Panc1 (cell line): ENCODE measurements around the gene MGMT. TPM values are rescaled to one million over a fixed set of nuclear protein-coding genes. Genes with fewer than 3 reads are reported as not detected.

Experiments used
- ATAC-seq: fragments of 200-7000 bp; cut with Tn5 transposase; 2 replicates; pipeline ENCODE4 v1.9.1; 2020; ENCODE audit warnings: mild to moderate bottlenecking, moderate library complexity
- BruUV-seq: library from RNA; stranded (reverse); fragments of 400-500 nt; replicated peaks from 2 replicates; lab custom pipeline; 2021; lab: Mats Ljungman, UMichigan
- CTCF ChIA-PET: fragments of 300-600 bp; sonication (Branson Sonifier 250); formaldehyde crosslinking; loops from one replicate; lab custom pipeline; 2022; ENCODE audit warnings: antibody characterized with exemption; lab: Charles Lee
- POLR2A ChIA-PET: fragments of 300-600 bp; sonication (Branson Sonifier 250); formaldehyde crosslinking; loops from one replicate; lab custom pipeline; 2022; ENCODE audit warnings: antibody characterized with exemption; lab: Charles Lee
- DNase-seq: peaks from one replicate; pipeline ENCODE4 v3.0.0-alpha.2; 2010; ENCODE audit warnings: low read depth, low spot score
- H3K27ac ChIP-seq: 2 replicates; pipeline ENCODE4 v1.5.1; 2011; ENCODE audit warnings: mild to moderate bottlenecking, low read length, inconsistent platforms
- H3K27me3 ChIP-seq: fragments of 200-500 bp; sonication (Bioruptor generic); 2 replicates; pipeline ENCODE4 v1.6.0; 2014; ENCODE audit warnings: low read length, inconsistent platforms; ENCODE audit not compliant: control insufficient read depth, insufficient read depth
- H3K36me3 ChIP-seq: fragments of 200-500 bp; sonication (Bioruptor generic); 2 replicates; pipeline ENCODE4 v1.5.1; 2014; ENCODE audit warnings: inconsistent platforms, mild to moderate bottlenecking, low read length, moderate library complexity; ENCODE audit not compliant: control insufficient read depth, insufficient read depth
- H3K4me1 ChIP-seq: 2 replicates; pipeline ENCODE4 v1.5.1; 2011; ENCODE audit warnings: inconsistent platforms, mild to moderate bottlenecking, low read length, moderate library complexity; ENCODE audit not compliant: control insufficient read depth, insufficient read depth
- H3K4me3 ChIP-seq, 2 experiments: 2 replicates each; pipeline ENCODE4 v1.5.1; 2011 to 2012; ENCODE audit warnings: low read depth in 2 of 2, low read length in 2 of 2, mild to moderate bottlenecking in 2 of 2, inconsistent platforms in 1 of 2, moderate library complexity in 1 of 2
- H3K9me3 ChIP-seq: fragments of 200-500 bp; sonication (Bioruptor generic); 2 replicates; pipeline ENCODE4 v1.5.1; 2014; ENCODE audit warnings: low read depth, mild to moderate bottlenecking, inconsistent platforms, low read length, moderate library complexity; ENCODE audit not compliant: control insufficient read depth, insufficient read depth
- POLR2AphosphoS5 ChIP-seq: IDR thresholded peaks from 2 replicates; pipeline ENCODE4 v1.6.1; 2012; ENCODE audit warnings: mild to moderate bottlenecking, low read depth, low read length, moderate library complexity
- SIN3A ChIP-seq: IDR thresholded peaks from 2 replicates; pipeline ENCODE4 v1.6.1; 2012; ENCODE audit warnings: low read depth, mild to moderate bottlenecking, low read length, moderate library complexity, borderline replicate concordance; ENCODE audit not compliant: insufficient read depth
- TCF7L2 ChIP-seq: IDR thresholded peaks from 2 replicates; pipeline ENCODE4 v1.6.1; 2011; ENCODE audit warnings: mild to moderate bottlenecking, low read depth, low read length, inconsistent platforms
- in situ Hi-C: cut with HindIII; loops from 2 replicates; pipeline ENCODE4 v1.10.0; 2016; ENCODE audit warnings: low sequenced_read_pairs, low pct_unique_long_range_greater_than_20kb
- intact Hi-C: fragments of 100-400 bp; cut with micrococcal nuclease; formaldehyde crosslinking; loops from one replicate; pipeline ENCODE4 v1.10.0; 2022; ENCODE audit not compliant: unreplicated experiment
- total RNA-seq: library from RNA; stranded (reverse); gene quantifications from one replicate; pipeline ENCODE4 v1.2.1, GENCODE V29; 2021; ENCODE audit not compliant: unreplicated experiment
- TF ChIP-seq, protein P1 (sequence below): fragments of 450-650 bp; IDR thresholded peaks from 2 replicates; pipeline ENCODE4 v1.5.1; 2017; ENCODE audit warnings: mild to moderate bottlenecking
- TF ChIP-seq, protein P2 (sequence below), 2 experiments: IDR thresholded peaks; 2 replicates each; pipeline ENCODE4 v1.6.1; 2011 to 2012; ENCODE audit warnings: low read depth in 2 of 2, control low read depth in 1 of 2, low read length in 1 of 2, mild to moderate bottlenecking in 1 of 2, moderate library complexity in 1 of 2; ENCODE audit not compliant: insufficient read depth in 1 of 2

The MGMT gene
- total RNA-seq, 1 experiment from 2014 or later, result 27.3 TPM

DNA sequence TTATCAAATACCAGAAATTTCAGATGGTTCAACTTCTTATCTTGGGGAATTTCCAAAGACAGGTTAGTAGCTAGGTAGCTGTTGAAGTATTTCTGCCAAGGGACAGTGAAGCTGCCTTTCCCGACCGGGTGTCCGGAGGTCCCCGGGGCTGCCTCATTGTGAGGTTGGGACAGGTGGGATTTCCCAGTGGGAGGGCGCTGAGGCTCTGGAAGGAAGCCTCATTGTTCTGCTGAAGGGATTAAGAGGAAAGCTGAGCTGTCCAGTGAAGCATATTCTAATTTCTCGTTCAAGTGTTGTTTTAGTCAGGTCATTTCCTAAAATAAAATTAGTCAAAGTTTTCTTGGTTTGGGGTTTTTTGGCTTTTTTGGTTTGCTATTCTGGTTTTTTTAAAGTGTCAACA, 244.2 kb downstream of the MGMT start:
- TF ChIP-seq, protein P1, sequence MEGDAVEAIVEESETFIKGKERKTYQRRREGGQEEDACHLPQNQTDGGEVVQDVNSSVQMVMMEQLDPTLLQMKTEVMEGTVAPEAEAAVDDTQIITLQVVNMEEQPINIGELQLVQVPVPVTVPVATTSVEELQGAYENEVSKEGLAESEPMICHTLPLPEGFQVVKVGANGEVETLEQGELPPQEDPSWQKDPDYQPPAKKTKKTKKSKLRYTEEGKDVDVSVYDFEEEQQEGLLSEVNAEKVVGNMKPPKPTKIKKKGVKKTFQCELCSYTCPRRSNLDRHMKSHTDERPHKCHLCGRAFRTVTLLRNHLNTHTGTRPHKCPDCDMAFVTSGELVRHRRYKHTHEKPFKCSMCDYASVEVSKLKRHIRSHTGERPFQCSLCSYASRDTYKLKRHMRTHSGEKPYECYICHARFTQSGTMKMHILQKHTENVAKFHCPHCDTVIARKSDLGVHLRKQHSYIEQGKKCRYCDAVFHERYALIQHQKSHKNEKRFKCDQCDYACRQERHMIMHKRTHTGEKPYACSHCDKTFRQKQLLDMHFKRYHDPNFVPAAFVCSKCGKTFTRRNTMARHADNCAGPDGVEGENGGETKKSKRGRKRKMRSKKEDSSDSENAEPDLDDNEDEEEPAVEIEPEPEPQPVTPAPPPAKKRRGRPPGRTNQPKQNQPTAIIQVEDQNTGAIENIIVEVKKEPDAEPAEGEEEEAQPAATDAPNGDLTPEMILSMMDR, result no peak
- TF ChIP-seq, protein P2, sequence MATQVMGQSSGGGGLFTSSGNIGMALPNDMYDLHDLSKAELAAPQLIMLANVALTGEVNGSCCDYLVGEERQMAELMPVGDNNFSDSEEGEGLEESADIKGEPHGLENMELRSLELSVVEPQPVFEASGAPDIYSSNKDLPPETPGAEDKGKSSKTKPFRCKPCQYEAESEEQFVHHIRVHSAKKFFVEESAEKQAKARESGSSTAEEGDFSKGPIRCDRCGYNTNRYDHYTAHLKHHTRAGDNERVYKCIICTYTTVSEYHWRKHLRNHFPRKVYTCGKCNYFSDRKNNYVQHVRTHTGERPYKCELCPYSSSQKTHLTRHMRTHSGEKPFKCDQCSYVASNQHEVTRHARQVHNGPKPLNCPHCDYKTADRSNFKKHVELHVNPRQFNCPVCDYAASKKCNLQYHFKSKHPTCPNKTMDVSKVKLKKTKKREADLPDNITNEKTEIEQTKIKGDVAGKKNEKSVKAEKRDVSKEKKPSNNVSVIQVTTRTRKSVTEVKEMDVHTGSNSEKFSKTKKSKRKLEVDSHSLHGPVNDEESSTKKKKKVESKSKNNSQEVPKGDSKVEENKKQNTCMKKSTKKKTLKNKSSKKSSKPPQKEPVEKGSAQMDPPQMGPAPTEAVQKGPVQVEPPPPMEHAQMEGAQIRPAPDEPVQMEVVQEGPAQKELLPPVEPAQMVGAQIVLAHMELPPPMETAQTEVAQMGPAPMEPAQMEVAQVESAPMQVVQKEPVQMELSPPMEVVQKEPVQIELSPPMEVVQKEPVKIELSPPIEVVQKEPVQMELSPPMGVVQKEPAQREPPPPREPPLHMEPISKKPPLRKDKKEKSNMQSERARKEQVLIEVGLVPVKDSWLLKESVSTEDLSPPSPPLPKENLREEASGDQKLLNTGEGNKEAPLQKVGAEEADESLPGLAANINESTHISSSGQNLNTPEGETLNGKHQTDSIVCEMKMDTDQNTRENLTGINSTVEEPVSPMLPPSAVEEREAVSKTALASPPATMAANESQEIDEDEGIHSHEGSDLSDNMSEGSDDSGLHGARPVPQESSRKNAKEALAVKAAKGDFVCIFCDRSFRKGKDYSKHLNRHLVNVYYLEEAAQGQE (IDR thresholded peaks at IDR 0.05; ENCODE audit: insufficient read depth in 1 of 2, low read depth in 2 of 2, low read length in 1 of 2), result no peak
- TF ChIP-seq TCF7L2 (no peak), POLR2AphosphoS5 (no peak), SIN3A (no peak)
- H3K27ac ChIP-seq, result no peak overlapping the region
- ATAC-seq (no peak), DNase-seq (no peak)
- in situ Hi-C loops, result no loop called here
- intact Hi-C loops, result no loop called here
- no peak overlapping the region for H3K4me3 ChIP-seq
- CTCF ChIA-PET, result no interaction called here
- POLR2A ChIA-PET, result no interaction called here
- H3K4me1 ChIP-seq, result no peaks in the 10 kb centered on the region
- H3K36me3 ChIP-seq, result no peaks in the 10 kb centered on the region
- no TSS peak for BruUV-seq
- no peaks in the 10 kb centered on the region for H3K27me3 ChIP-seq
- no peaks in the 10 kb centered on the region for H3K9me3 ChIP-seq

DNA sequence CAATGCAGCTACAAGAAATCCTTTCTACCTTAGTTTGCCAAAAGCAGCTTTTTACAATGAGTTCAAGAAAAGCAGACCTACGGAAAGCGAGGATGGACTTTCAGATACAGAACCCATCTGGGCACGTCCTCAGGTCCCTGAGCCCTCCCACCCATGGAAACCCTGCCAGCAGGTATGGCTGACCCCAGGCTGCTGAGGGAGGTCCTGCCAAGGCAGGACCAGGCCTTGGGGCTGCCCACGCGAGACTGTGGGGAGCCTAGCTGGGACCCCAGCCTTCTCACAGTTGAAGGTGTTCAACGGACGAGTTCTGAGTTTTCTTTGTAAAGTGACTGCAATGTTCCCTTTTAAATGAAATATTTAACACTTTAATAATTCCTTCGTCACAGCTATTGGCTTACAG, 245.0 kb downstream of the MGMT start:
- in situ Hi-C loops (no loop called here), intact Hi-C loops (no loop called here)
- ChIA-PET POLR2A (no interaction called here), CTCF (no interaction called here)
- no peaks in the 10 kb centered on the region for H3K27me3 ChIP-seq
- no peaks in the 10 kb centered on the region for H3K36me3 ChIP-seq
- H3K27ac ChIP-seq, result no peak overlapping the region
- ATAC-seq (no peak), DNase-seq (no peak)
- H3K4me3 ChIP-seq, result no peak overlapping the region
- no TSS peak for BruUV-seq
- H3K9me3 ChIP-seq, result no peaks in the 10 kb centered on the region
- TF ChIP-seq, protein P2 (IDR thresholded peaks at IDR 0.05; ENCODE audit: insufficient read depth in 1 of 2, low read depth in 2 of 2, low read length in 1 of 2), result no peak
- TF ChIP-seq, protein P1, result no peak
- no peak for TF ChIP-seq TCF7L2
- TF ChIP-seq POLR2AphosphoS5, result no peak
- TF ChIP-seq SIN3A, result no peak
- H3K4me1 ChIP-seq, result no peaks in the 10 kb centered on the region
